ENCODE data around the gene GIMD1. TPM values are rescaled to one million over a fixed set of nuclear protein-coding genes. Genes with fewer than 3 reads are reported as not detected.

Gene GIMD1
- total and polyA plus RNA-seq, 5 experiments from 2014 or later = not detected

- Mint-ChIP-seq H3K4me3 (no peak overlapping the region), H3K36me3 (no peaks in the 10 kb centered on the region), H3K4me1 (peaks cover 0 to 2% (median under 1%) of the 10 kb centered on the region in 4 donors), H3K27me3 (peaks cover 15 to 25% (median 19%) of the 10 kb centered on the region in 5 donors), H3K9me3 (no peaks in the 10 kb centered on the region), H3K27ac (no peak overlapping the region)
- DNase-seq = peak in 2 of 10 donors; percentile 5 to 23
- POLR2A ChIA-PET = no interaction called here
- ATAC-seq = peak in 1 of 2 donors; percentile 61
These were observed 980 bp upstream of the GIMD1 start for GRCh38 chr4:106369456-106370060.

GRCh38 chr4:106367072-106367471, 1.5 kb downstream of the GIMD1 start:
- no peak for ATAC-seq
- Mint-ChIP-seq H3K4me1 (peaks cover 0 to 2% (median under 1%) of the 10 kb centered on the region in 4 donors), H3K9me3 (no peaks in the 10 kb centered on the region), H3K4me3 (no peak overlapping the region), H3K27me3 (peaks cover 0 to 19% (median 13%) of the 10 kb centered on the region in 5 donors), H3K36me3 (no peaks in the 10 kb centered on the region), H3K27ac (no peak overlapping the region)
- POLR2A ChIA-PET = no interaction called here
- DNase-seq = no peak

- Mint-ChIP-seq H3K4me1 (peaks cover 0 to 2% (median under 1%) of the 10 kb centered on the region in 4 donors), H3K9me3 (no peaks in the 10 kb centered on the region), H3K27me3 (peaks cover 0 to 19% (median 15%) of the 10 kb centered on the region in 5 donors), H3K27ac (no peak overlapping the region), H3K36me3 (no peaks in the 10 kb centered on the region), H3K4me3 (no peak overlapping the region)
- DNase-seq = no peak
- POLR2A ChIA-PET = no interaction called here
- ATAC-seq = no peak
These were observed 2.6 kb downstream of the GIMD1 start for GRCh38 chr4:106366026-106366425.

- Mint-ChIP-seq H3K27ac (no peak overlapping the region), H3K36me3 (no peaks in the 10 kb centered on the region), H3K27me3 (peaks cover 0 to 19% (median 16%) of the 10 kb centered on the region in 5 donors), H3K9me3 (no peaks in the 10 kb centered on the region), H3K4me3 (no peak overlapping the region), H3K4me1 (peaks cover 0 to 2% (median under 1%) of the 10 kb centered on the region in 4 donors)
- DNase-seq (no peak), ATAC-seq (no peak)
- POLR2A ChIA-PET = no interaction called here
These were observed 3.0 kb downstream of the GIMD1 start for GRCh38 chr4:106365613-106366012.

GRCh38 chr4:106364282-106364681, 4.3 kb downstream of the GIMD1 start:
- Mint-ChIP-seq H3K27ac (no peak overlapping the region), H3K27me3 (peaks cover 0 to 17% (median 11%) of the 10 kb centered on the region in 5 donors), H3K36me3 (no peaks in the 10 kb centered on the region), H3K4me3 (no peak overlapping the region), H3K4me1 (peaks cover 0 to under 1% (median under 1%) of the 10 kb centered on the region in 4 donors), H3K9me3 (no peaks in the 10 kb centered on the region)
- POLR2A ChIA-PET = no interaction called here
- DNase-seq (no peak), ATAC-seq (no peak)

- POLR2A ChIA-PET = no interaction called here
- peaks cover 0 to 11% (median 4%) of the 10 kb centered on the region in 5 donors for H3K27me3 Mint-ChIP-seq
These were observed 6.3 kb downstream of the GIMD1 start for GRCh38 chr4:106362086-106362825.

GRCh38 chr4:106358899-106359298, 9.7 kb downstream of the GIMD1 start:
- no peak overlapping the region for H3K4me3 Mint-ChIP-seq
- H3K4me1 Mint-ChIP-seq = no peaks in the 10 kb centered on the region
- H3K27ac Mint-ChIP-seq = no peak overlapping the region
- H3K9me3 Mint-ChIP-seq = no peaks in the 10 kb centered on the region
- peaks cover 0 to 3% (median 0%) of the 10 kb centered on the region in 3 donors for H3K36me3 Mint-ChIP-seq
- peaks cover 0 to 5% (median 1%) of the 10 kb centered on the region in 5 donors for H3K27me3 Mint-ChIP-seq
- DNase-seq (no peak), ATAC-seq (no peak)
- POLR2A ChIA-PET = no interaction called here

More at GRCh38 chr4:106362086-106362825, 6.3 kb downstream of the GIMD1 start:
- Mint-ChIP-seq H3K36me3 (peaks cover 0 to 3% (median 0%) of the 10 kb centered on the region in 3 donors), H3K4me1 (no peaks in the 10 kb centered on the region), H3K4me3 (no peak overlapping the region), H3K27ac (no peak overlapping the region), H3K9me3 (no peaks in the 10 kb centered on the region)
- no peak for ATAC-seq
- no peak for DNase-seq

GRCh38 chr4:106355193-106355592, 13.4 kb downstream of the GIMD1 start:
- no peak overlapping the region for H3K27ac Mint-ChIP-seq
- DNase-seq = no peak
- POLR2A ChIA-PET = no interaction called here
- no peaks in the 10 kb centered on the region for H3K4me1 Mint-ChIP-seq
- H3K36me3 Mint-ChIP-seq = peaks cover 0 to 13% (median 3%) of the 10 kb centered on the region in 3 donors
- H3K9me3 Mint-ChIP-seq = no peaks in the 10 kb centered on the region
- peaks cover 0 to 2% (median 0%) of the 10 kb centered on the region in 5 donors for H3K27me3 Mint-ChIP-seq
- ATAC-seq = no peak
- no peak overlapping the region for H3K4me3 Mint-ChIP-seq

- DNase-seq (no peak), ATAC-seq (no peak)
- Mint-ChIP-seq H3K4me1 (no peaks in the 10 kb centered on the region), H3K4me3 (no peak overlapping the region), H3K9me3 (no peaks in the 10 kb centered on the region), H3K27me3 (no peaks in the 10 kb centered on the region), H3K36me3 (peaks cover under 1 to 20% (median 6%) of the 10 kb centered on the region in 3 donors), H3K27ac (no peak overlapping the region)
- POLR2A ChIA-PET = no interaction called here
These were observed 14.8 kb downstream of the GIMD1 start for GRCh38 chr4:106353786-106354185.

- peaks cover 4 to 42% (median 16%) of the 10 kb centered on the region in 3 donors for H3K36me3 Mint-ChIP-seq
These were observed 17.6 kb downstream of the GIMD1 start for GRCh38 chr4:106351016-106351415.

GRCh38 chr4:106347167-106347566, 21.4 kb downstream of the GIMD1 start:
- POLR2A ChIA-PET = no interaction called here

More at GRCh38 chr4:106351016-106351415, 17.6 kb downstream of the GIMD1 start:
- Mint-ChIP-seq H3K4me3 (no peak overlapping the region), H3K9me3 (no peaks in the 10 kb centered on the region), H3K27me3 (no peaks in the 10 kb centered on the region), H3K27ac (no peak overlapping the region), H3K4me1 (no peaks in the 10 kb centered on the region)
- DNase-seq = no peak
- no peak for ATAC-seq
- POLR2A ChIA-PET = no interaction called here

GRCh38 chr4:106344647-106344970, 24.0 kb downstream of the GIMD1 start:
- POLR2A ChIA-PET = no interaction called here
- Mint-ChIP-seq H3K9me3 (peaks cover 0 to 8% (median 0%) of the 10 kb centered on the region in 9 donors), H3K27ac (no peak overlapping the region), H3K36me3 (peaks cover 18 to 81% (median 40%) of the 10 kb centered on the region in 3 donors), H3K4me3 (no peak overlapping the region), H3K4me1 (peaks cover 26 to 52% (median 44%) of the 10 kb centered on the region in 4 donors), H3K27me3 (no peaks in the 10 kb centered on the region)
- ATAC-seq (no peak), DNase-seq (no peak)

More at GRCh38 chr4:106347167-106347566, 21.4 kb downstream of the GIMD1 start:
- H3K4me1 Mint-ChIP-seq = peaks cover 14 to 27% (median 21%) of the 10 kb centered on the region in 4 donors
- H3K9me3 Mint-ChIP-seq = no peaks in the 10 kb centered on the region
- DNase-seq (no peak), ATAC-seq (no peak)
- no peaks in the 10 kb centered on the region for H3K27me3 Mint-ChIP-seq
- peaks cover 4 to 71% (median 18%) of the 10 kb centered on the region in 3 donors for H3K36me3 Mint-ChIP-seq
- H3K4me3 Mint-ChIP-seq = no peak overlapping the region
- H3K27ac Mint-ChIP-seq = no peak overlapping the region

GRCh38 chr4:106343865-106344646, 24.5 kb downstream of the GIMD1 start:
- POLR2A ChIA-PET = no interaction called here
- DNase-seq (no peak), ATAC-seq (no peak)
- Mint-ChIP-seq H3K4me1 (peaks cover 28 to 58% (median 48%) of the 10 kb centered on the region in 4 donors), H3K9me3 (peaks cover 0 to 11% (median 4%) of the 10 kb centered on the region in 9 donors), H3K36me3 (peaks cover 23 to 81% (median 44%) of the 10 kb centered on the region in 3 donors), H3K4me3 (no peak overlapping the region), H3K27ac (peak overlapping the region in 1 of 10 donors; percentile 31), H3K27me3 (no peaks in the 10 kb centered on the region)
